K562 (cell line): ENCODE data around the gene ARHGAP30. TPM values are rescaled to one million over a fixed set of nuclear protein-coding genes. Genes with fewer than 3 reads are reported as not detected.

Experiments used
- ATAC-seq: fragments of 200-7000 bp; cut with Tn5 transposase; 3 replicates; pipeline ENCODE4 v1.9.1; 2020; ENCODE audit warnings: moderate library complexity
- BruUV-seq: library from RNA; stranded (reverse); fragments of 400-500 nt; replicated peaks from 2 replicates; lab custom pipeline; 2021; lab: Mats Ljungman, UMichigan
- CTCF ChIA-PET: fragments of 300-600 bp; formaldehyde crosslinking; extraction: SDS; loops from one replicate; lab custom pipeline; 2021; ENCODE audit warnings: low intra/inter-chr PET ratio; lab: Yijun Ruan, JAX
- POLR2A ChIA-PET: fragments of 300-600, 350-650 bp; sonication (Branson Sonifier 250); formaldehyde crosslinking; extraction: SDS; loops from one replicate; lab custom pipeline; 2021; ENCODE audit warnings: antibody characterized with exemption, inconsistent platforms; lab: Yijun Ruan, JAX
- DNase-seq, 4 experiments: peaks; one replicate each; pipeline versions ENCODE4 v3.0.0 to v3.0.0-alpha.2; 2011 to 2018; ENCODE audit warnings: low spot score in 3 of 4, mixed read lengths in 3 of 4; ENCODE audit errors: extremely low read depth in 1 of 4
- FAIRE-seq: peaks from 2 replicates; lab custom pipeline; 2011; peaks lifted over from hg19 to GRCh38; lab: Jason Lieb, UNC
- H2AFZ ChIP-seq: 2 replicates; pipeline ENCODE4 v1.6.0; 2011; ENCODE audit warnings: low read depth, low read length, control low read depth, inconsistent platforms
- H3K27ac ChIP-seq: fragments of 200-600 bp; 3 replicates; pipeline ENCODE4 v1.8.0; 2011; ENCODE audit warnings: low read depth, mild to moderate bottlenecking, control low read depth, inconsistent platforms, low read length, moderate library complexity, mixed read lengths; ENCODE audit errors: extremely low read depth
- H3K27me3 ChIP-seq, 2 experiments: fragments of 300-600 bp in 1 of 2; 2 replicates in 1 of 2; 3 replicates in 1 of 2; pipeline versions ENCODE4 v1.6.0 to v1.8.0; 2011; ENCODE audit warnings: inconsistent platforms in 2 of 2, low read length in 2 of 2, mild to moderate bottlenecking in 1 of 2, mixed read lengths in 1 of 2, moderate library complexity in 1 of 2; ENCODE audit not compliant: control insufficient read depth in 2 of 2, insufficient read depth in 2 of 2
- H3K36me3 ChIP-seq: fragments of 300-600 bp; 3 replicates; pipeline ENCODE4 v1.8.0; 2011; ENCODE audit warnings: mild to moderate bottlenecking, low read length, inconsistent platforms; ENCODE audit not compliant: control insufficient read depth, insufficient read depth
- H3K4me1 ChIP-seq, 2 experiments: fragments of 200-600 bp in 1 of 2; replicated peaks in 1 of 2; 2 replicates in 1 of 2; 3 replicates in 1 of 2; pipeline versions ENCODE4 v1.5.1 to v1.8.0; 2011; ENCODE audit warnings: inconsistent platforms in 2 of 2, low read length in 2 of 2, mild to moderate bottlenecking in 1 of 2, mixed read lengths in 1 of 2, moderate library complexity in 1 of 2; ENCODE audit not compliant: control insufficient read depth in 2 of 2, insufficient read depth in 2 of 2
- H3K4me2 ChIP-seq: 2 replicates; pipeline ENCODE4 v1.6.1; 2011; ENCODE audit warnings: low read length, control low read depth, inconsistent platforms, mixed read lengths; ENCODE audit not compliant: insufficient read depth
- H3K4me3 ChIP-seq: fragments of 200-600 bp; sonication (generic), shearing (Covaris generic); 2 replicates; pipeline ENCODE4 v1.5.1; 2016; ENCODE audit warnings: control low read depth, inconsistent platforms
- H3K79me2 ChIP-seq: fragments of 200-600 bp; 3 replicates; pipeline ENCODE4 v1.8.0; 2011; ENCODE audit warnings: low read length, inconsistent platforms; ENCODE audit not compliant: control insufficient read depth, insufficient read depth
- H3K9ac ChIP-seq, 2 experiments: 2 replicates each; pipeline versions ENCODE4 v1.6.0 to v1.6.1; 2011; ENCODE audit warnings: low read depth in 2 of 2, low read length in 2 of 2, control low read depth in 1 of 2, inconsistent platforms in 1 of 2, mild to moderate bottlenecking in 1 of 2, mixed read lengths in 1 of 2; ENCODE audit not compliant: insufficient read depth in 1 of 2
- H3K9me1 ChIP-seq: one replicate; pipeline ENCODE4 v1.6.0; 2011; ENCODE audit warnings: inconsistent platforms, mild to moderate bottlenecking, low read length, moderate library complexity; ENCODE audit not compliant: control insufficient read depth, insufficient read depth
- H3K9me3 ChIP-seq: replicated peaks from 2 replicates; pipeline ENCODE4 v1.5.1; 2011; ENCODE audit warnings: low read depth, low read length, inconsistent platforms; ENCODE audit not compliant: control insufficient read depth, insufficient read depth
- H4K20me1 ChIP-seq: replicated peaks from 2 replicates; pipeline ENCODE4 v1.6.1; 2011; ENCODE audit warnings: low read length, inconsistent platforms, mixed read lengths; ENCODE audit not compliant: control insufficient read depth, insufficient read depth
- ATF4 ChIP-seq: fragments of 450-650 bp; formaldehyde crosslinking; IDR thresholded peaks from 2 replicates; pipeline ENCODE4 v1.4.0; 2022; ENCODE audit warnings: mild to moderate bottlenecking, moderate library complexity
- CREB1 ChIP-seq, 2 experiments: sonication (generic) in 1 of 2; formaldehyde crosslinking in 1 of 2; IDR thresholded peaks; 2 replicates each; pipeline versions ENCODE4 v1.6.1 to v1.8.0; 2012 to 2022; ENCODE audit warnings: inconsistent platforms in 1 of 2, mild to moderate bottlenecking in 1 of 2, missing genetic modification reagents in 1 of 2, moderate library complexity in 1 of 2
- FOXK1 ChIP-seq: sonication (generic); formaldehyde crosslinking; IDR thresholded peaks from 2 replicates; pipeline ENCODE4 v1.8.0; 2022; ENCODE audit warnings: missing genetic modification reagents, mild to moderate bottlenecking, borderline replicate concordance
- GTF2E2 ChIP-seq: fragments of 200-800 bp; sonication (Bioruptor generic); IDR thresholded peaks from 2 replicates; pipeline ENCODE4 v1.6.1; 2016; ENCODE audit warnings: missing genetic modification characterization, missing compliant biosample characterization
- GTF2F1 ChIP-seq: IDR thresholded peaks from 2 replicates; pipeline ENCODE4 v1.6.1; 2011; ENCODE audit warnings: low read depth, low read length, improper control_type of control experiment
- KLF13 ChIP-seq: fragments of 450-650 bp; IDR thresholded peaks from 2 replicates; pipeline ENCODE4 v1.6.1; 2016; ENCODE audit warnings: missing genetic modification characterization, low read depth, mild to moderate bottlenecking, missing compliant biosample characterization, moderate library complexity, borderline replicate concordance
- MYBL2 ChIP-seq, 2 experiments: fragments of 450-650 bp in 1 of 2; sonication (generic) in 1 of 2; formaldehyde crosslinking in 1 of 2; IDR thresholded peaks; 2 replicates each; pipeline versions ENCODE4 v1.6.1 to v1.8.1; 2017 to 2022; ENCODE audit warnings: borderline replicate concordance in 1 of 2, inconsistent platforms in 1 of 2, low read depth in 1 of 2, mild to moderate bottlenecking in 1 of 2, missing genetic modification reagents in 1 of 2, moderate library complexity in 1 of 2
- NCOR1 ChIP-seq: fragments of 450-650 bp; IDR thresholded peaks from 2 replicates; pipeline ENCODE4 v1.6.1; 2016; ENCODE audit warnings: mild to moderate bottlenecking, moderate library complexity
- PCBP2 ChIP-seq: fragments of 200-400 bp; formaldehyde crosslinking; IDR thresholded peaks from 2 replicates; pipeline ENCODE4 v1.6.1; 2018; ENCODE audit warnings: low read length, low read depth, mild to moderate bottlenecking, moderate library complexity; ENCODE audit not compliant: poor library complexity, severe bottlenecking
- PHF8 ChIP-seq: fragments of 200-600 bp; sonication (generic); IDR thresholded peaks from 2 replicates; pipeline ENCODE4 v1.6.1; 2012; ENCODE audit warnings: mixed run types, mild to moderate bottlenecking, inconsistent platforms, low read length, moderate library complexity, borderline replicate concordance
- RBM17 ChIP-seq: fragments of 200-400 bp; formaldehyde crosslinking; IDR thresholded peaks from 2 replicates; pipeline ENCODE4 v1.6.1; 2017; ENCODE audit warnings: low read depth, mild to moderate bottlenecking, low read length, borderline replicate concordance
- RBM34 ChIP-seq: fragments of 200-400 bp; formaldehyde crosslinking; IDR thresholded peaks from 2 replicates; pipeline ENCODE4 v1.6.1; 2018; ENCODE audit warnings: low read length, borderline replicate concordance; ENCODE audit not compliant: insufficient read depth
- RFX1 ChIP-seq: fragments of 450-650 bp; IDR thresholded peaks from 2 replicates; pipeline ENCODE4 v1.6.1; 2016; ENCODE audit warnings: mild to moderate bottlenecking, moderate library complexity
- SETDB1 ChIP-seq: IDR thresholded peaks from one replicate; pipeline ENCODE4 v1.6.1; 2012; ENCODE audit warnings: low read length, control low read depth, inconsistent platforms
- ZNF395 ChIP-seq: fragments of 200-800 bp; sonication (Bioruptor generic); IDR thresholded peaks from 2 replicates; pipeline ENCODE4 v1.6.1; 2017; ENCODE audit warnings: missing genetic modification characterization, missing compliant biosample characterization
- WGBS: fragments of 100-300 bp; shearing (Covaris generic); methylation state at CpG from one replicate; pipeline ENCODE4 v1.1.6; 2016; ENCODE audit warnings: low coverage, mixed read lengths; ENCODE audit not compliant: insufficient coverage; ENCODE audit errors: missing lambda C conversion rate; 5-methylcytosine and 5-hydroxymethylcytosine counted together
- in situ Hi-C: fragments of 300-500 bp; cut with MboI; formaldehyde crosslinking; loops from 4 replicates; pipeline ENCODE4 v1.15.0; 2018; ENCODE audit warnings: inconsistent platforms, mixed read lengths
- intact Hi-C: fragments of 100-400 bp; cut with micrococcal nuclease; formaldehyde crosslinking; loops from 2 replicates; pipeline ENCODE4 v1.14.2; 2022
- polyA plus RNA-seq, 8 experiments: library from polyadenylated mRNA; depleted of rRNA in 4 of 8; stranded (reverse) in 5 of 8; unstranded in 3 of 8; fragments of >200 nt; fragmentation: Nextera tagmentation in 2 of 8; fragmentation: Illumina TruSeq in 1 of 8; extraction: Ambion mirVana in 2 of 8; extraction: Trizol in 1 of 8; gene quantifications; 2 replicates each; pipeline versions ENCODE4 v1.2.1 to v1.2.3, GENCODE V29; 2011 to 2014; ENCODE audit warnings: inconsistent platforms in 1 of 8, missing spikeins in 1 of 8
- total RNA-seq, 7 experiments: library from RNA; depleted of rRNA in 6 of 7; stranded (reverse); fragments of >200 nt in 6 of 7; fragmentation: Illumina TruSeq in 2 of 7; extraction: Trizol in 2 of 7; gene quantifications; 2 replicates each; pipeline versions ENCODE4 v1.2.1 to v1.2.3, GENCODE V29; 2011 to 2021; ENCODE audit warnings: low replicate concordance in 1 of 7
- TF ChIP-seq, protein P1 (sequence below): sonication (generic); formaldehyde crosslinking; IDR thresholded peaks from 2 replicates; pipeline ENCODE4 v1.8.1; 2022; ENCODE audit warnings: missing genetic modification reagents

The ARHGAP30 gene
- total and polyA plus RNA-seq, 9 of the 15 experiments (the other 6 are each of a cell fraction or from before 2014, with no cell fraction given): 0.01 to 0.73 (median 0.12) TPM

DNA sequence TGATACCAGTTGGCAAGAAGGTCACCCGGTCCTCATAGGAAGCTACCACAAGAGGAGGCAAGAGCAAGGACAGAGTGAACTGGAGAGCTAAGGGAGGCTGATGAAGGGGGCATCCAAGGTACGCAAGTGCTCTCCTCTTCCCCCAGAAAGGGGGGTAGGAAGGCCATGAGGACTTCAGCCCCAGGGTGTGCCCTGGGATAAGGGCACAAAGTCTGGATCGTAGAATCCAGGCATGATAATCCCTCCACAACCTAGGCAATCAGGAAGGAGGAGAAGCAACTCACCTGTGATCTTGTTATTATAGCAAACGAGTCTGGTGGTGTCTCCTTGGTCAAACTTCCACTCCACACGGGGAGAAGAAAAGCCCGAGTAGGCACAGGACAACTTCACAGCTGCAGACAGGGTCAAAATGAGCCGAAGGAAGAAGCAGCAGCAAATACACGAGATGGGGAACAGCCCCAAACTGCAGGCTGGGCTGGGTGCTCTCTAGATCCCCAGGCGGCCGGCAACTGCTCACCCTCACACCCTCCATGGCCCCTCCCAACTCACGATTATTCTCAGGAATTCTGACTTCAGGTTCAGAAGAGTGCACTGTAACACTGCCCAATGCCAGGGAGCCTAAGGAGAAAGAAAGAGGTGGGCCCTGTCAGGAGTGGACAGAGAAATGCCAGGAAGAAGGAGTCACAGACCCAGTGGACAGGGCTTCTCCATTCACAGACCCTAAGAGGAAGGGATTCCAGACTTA is 68.8 kb downstream of the ARHGAP30 start:
- BruUV-seq: no TSS peak
- no peak overlapping the region for H3K4me2 ChIP-seq
- peaks cover 55% of the 10 kb centered on the region for H3K36me3 ChIP-seq
- peaks cover 9 to 15% of the 10 kb centered on the region in 2 experiments; a peak in 3 of 5 replicates for H3K4me1 ChIP-seq
- POLR2A ChIA-PET: interaction anchor here (0.8 to 1.0 kb wide), 3 partner anchors 9 to 20 kb away, joined by 3 to 6 read pairs (median 4); no protein-coding TSS in a partner anchor
- intact Hi-C loops (no loop called here), in situ Hi-C loops (no loop called here)
- 80% methylated on average over 9 of the region's 11 CpGs for WGBS
- H3K79me2 ChIP-seq: peaks cover 19% of the 10 kb centered on the region
- H3K4me3 ChIP-seq: no peak overlapping the region
- no peaks in the 10 kb centered on the region for H3K27me3 ChIP-seq
- H3K27ac ChIP-seq: no peak overlapping the region
- H2AFZ ChIP-seq: no peak overlapping the region
- H3K9me3 ChIP-seq: no peaks in the 10 kb centered on the region
- FAIRE-seq (no peak), ATAC-seq (no peak), DNase-seq (no peak)
- no peaks in the 10 kb centered on the region for H3K9me1 ChIP-seq
- no peaks in the 10 kb centered on the region for H4K20me1 ChIP-seq
- H3K9ac ChIP-seq: no peak overlapping the region
- CTCF ChIA-PET: interaction anchor here (0.6 kb wide), 1 partner anchor 110 kb away, joined by 3 read pairs; no protein-coding TSS in a partner anchor
- no peak for TF ChIP-seq FOXK1 (CRISPR knock-in tag)
- no peak for TF ChIP-seq ATF4 (CRISPR knock-in tag)
- no peak for TF ChIP-seq GTF2F1
- no peak for TF ChIP-seq PCBP2
- TF ChIP-seq SETDB1: no peak
- no peak for TF ChIP-seq RBM17
- TF ChIP-seq RFX1: no peak
- no peak for TF ChIP-seq CREB1 (IDR thresholded peaks at IDR 0.05)
- no peak for TF ChIP-seq CREB1 (CRISPR knock-in tag; IDR thresholded peaks at IDR 0.05)
- no peak for TF ChIP-seq PHF8
- no peak for TF ChIP-seq KLF13 (tag)
- TF ChIP-seq, protein P1, sequence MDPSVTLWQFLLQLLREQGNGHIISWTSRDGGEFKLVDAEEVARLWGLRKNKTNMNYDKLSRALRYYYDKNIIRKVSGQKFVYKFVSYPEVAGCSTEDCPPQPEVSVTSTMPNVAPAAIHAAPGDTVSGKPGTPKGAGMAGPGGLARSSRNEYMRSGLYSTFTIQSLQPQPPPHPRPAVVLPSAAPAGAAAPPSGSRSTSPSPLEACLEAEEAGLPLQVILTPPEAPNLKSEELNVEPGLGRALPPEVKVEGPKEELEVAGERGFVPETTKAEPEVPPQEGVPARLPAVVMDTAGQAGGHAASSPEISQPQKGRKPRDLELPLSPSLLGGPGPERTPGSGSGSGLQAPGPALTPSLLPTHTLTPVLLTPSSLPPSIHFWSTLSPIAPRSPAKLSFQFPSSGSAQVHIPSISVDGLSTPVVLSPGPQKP (CRISPR knock-in tag): no peak
- no peak for TF ChIP-seq ZNF395 (CRISPR knock-in tag)
- TF ChIP-seq NCOR1: no peak
- no peak for TF ChIP-seq MYBL2 (IDR thresholded peaks at IDR 0.05; ENCODE audit: low read depth)
- TF ChIP-seq MYBL2 (CRISPR knock-in tag; IDR thresholded peaks at IDR 0.05; ENCODE audit: borderline replicate concordance): no peak
- no peak for TF ChIP-seq GTF2E2 (tag)
- TF ChIP-seq RBM34: no peak
